HL-60 (cell line): ENCODE data around the gene NSMF.

Experiments used
- CTCF ChIP-seq: IDR thresholded peaks from one replicate; pipeline ENCODE4 v1.5.1; 2011; ENCODE audit warnings: low read length, control low read depth, inconsistent platforms; ENCODE audit not compliant: insufficient read depth
- GABPA ChIP-seq: IDR thresholded peaks from 2 replicates; pipeline ENCODE4 v1.6.1; 2012; ENCODE audit warnings: low read depth

DNA sequence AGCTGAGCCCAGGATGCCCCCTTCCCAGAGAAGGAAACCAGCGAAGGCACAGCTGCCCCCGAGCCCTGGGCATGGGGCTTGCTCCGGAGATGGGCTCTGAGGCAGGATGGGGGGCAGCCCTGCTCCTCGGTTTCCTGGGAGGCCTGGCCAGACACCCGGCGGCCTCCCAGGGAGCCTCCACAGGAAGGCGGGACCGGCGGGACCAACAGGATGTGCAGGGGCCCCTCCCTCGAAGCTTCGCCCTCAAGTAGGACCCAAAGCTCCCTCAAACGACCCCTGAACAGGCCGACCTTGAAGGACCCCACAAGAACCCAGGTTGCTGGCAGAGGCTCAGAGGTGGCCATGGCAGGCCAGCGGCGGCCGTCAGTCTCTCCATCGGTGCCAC, 47.9 kb downstream of the NSMF start:
- TF ChIP-seq CTCF (no peak), GABPA (no peak)
